ENCODE data around the gene MST1. TPM values are rescaled to one million over a fixed set of nuclear protein-coding genes. Genes with fewer than 3 reads are reported as not detected.

MST1 gene
- total RNA-seq, 1 experiment from 2014 or later = 4.0 TPM

- DNase-seq (ENCODE audit: extremely low read depth, low read depth) = no peak
Observed at GRCh38 chr3:49661281-49661680, 28.0 kb downstream of the MST1 start.

- no peak for DNase-seq (ENCODE audit: extremely low read depth, low read depth)
Observed at GRCh38 chr3:49659756-49660155, 29.5 kb downstream of the MST1 start.

- DNase-seq (ENCODE audit: extremely low read depth, low read depth) = no peak
Observed at GRCh38 chr3:49658711-49659110, 30.6 kb downstream of the MST1 start.

GRCh38 chr3:49657208-49657915 is 31.9 kb downstream of the MST1 start:
- DNase-seq (ENCODE audit: extremely low read depth, low read depth) = no peak

- no peak for DNase-seq (ENCODE audit: extremely low read depth, low read depth)
Observed at GRCh38 chr3:49656541-49657112, 32.6 kb downstream of the MST1 start.

GRCh38 chr3:49655731-49656285 is 33.5 kb downstream of the MST1 start:
- DNase-seq (ENCODE audit: extremely low read depth, low read depth) = no peak

- DNase-seq (ENCODE audit: extremely low read depth, low read depth) = no peak
Observed at GRCh38 chr3:49654955-49655556, 34.2 kb downstream of the MST1 start.

- no peak for DNase-seq (ENCODE audit: extremely low read depth, low read depth)
Observed at GRCh38 chr3:49654176-49654825, 35.0 kb downstream of the MST1 start.

- no peak for DNase-seq (ENCODE audit: extremely low read depth, low read depth)
Observed at GRCh38 chr3:49653621-49654020, 35.7 kb downstream of the MST1 start.

GRCh38 chr3:49652903-49653415 is 36.3 kb downstream of the MST1 start:
- no peak for DNase-seq (ENCODE audit: extremely low read depth, low read depth)

GRCh38 chr3:49652218-49652902 is 36.9 kb downstream of the MST1 start:
- DNase-seq (ENCODE audit: extremely low read depth, low read depth) = no peak

GRCh38 chr3:49650637-49651036 is 38.6 kb downstream of the MST1 start:
- no peak for DNase-seq (ENCODE audit: extremely low read depth, low read depth)

- DNase-seq (ENCODE audit: extremely low read depth, low read depth) = no peak
Observed at GRCh38 chr3:49650177-49650576, 39.1 kb downstream of the MST1 start.

- DNase-seq (ENCODE audit: extremely low read depth, low read depth) = no peak
Observed at GRCh38 chr3:49649576-49649975, 39.7 kb downstream of the MST1 start.

GRCh38 chr3:49648354-49649019 is 40.8 kb downstream of the MST1 start:
- no peak for DNase-seq (ENCODE audit: extremely low read depth, low read depth)

- DNase-seq (ENCODE audit: extremely low read depth, low read depth) = no peak
Observed at GRCh38 chr3:49647741-49648140, 41.5 kb downstream of the MST1 start.

GRCh38 chr3:49646236-49646635 is 43.0 kb downstream of the MST1 start:
- DNase-seq (ENCODE audit: extremely low read depth, low read depth) = no peak

GRCh38 chr3:49644684-49645083 is 44.6 kb downstream of the MST1 start:
- DNase-seq (ENCODE audit: extremely low read depth, low read depth) = no peak

GRCh38 chr3:49642708-49643145 is 46.5 kb downstream of the MST1 start:
- no peak for DNase-seq (ENCODE audit: extremely low read depth, low read depth)

Data from NCI-H460 (cell line).